ENCODE results near the gene AKAP12. TPM values are rescaled to one million over a fixed set of nuclear protein-coding genes. Genes with fewer than 3 reads are reported as not detected.
A peak's percentile ranks its signal among the peaks of the same experiment; 100 is the strongest.
"Not testable (repeated sequence)": the region's sequence is repeated elsewhere in the genome, so short reads cannot be mapped to it uniquely, and the experiment has no call there.

The AKAP12 gene
- total RNA-seq, 1 donor from 2014 or later, result 15.4 TPM

DNA sequence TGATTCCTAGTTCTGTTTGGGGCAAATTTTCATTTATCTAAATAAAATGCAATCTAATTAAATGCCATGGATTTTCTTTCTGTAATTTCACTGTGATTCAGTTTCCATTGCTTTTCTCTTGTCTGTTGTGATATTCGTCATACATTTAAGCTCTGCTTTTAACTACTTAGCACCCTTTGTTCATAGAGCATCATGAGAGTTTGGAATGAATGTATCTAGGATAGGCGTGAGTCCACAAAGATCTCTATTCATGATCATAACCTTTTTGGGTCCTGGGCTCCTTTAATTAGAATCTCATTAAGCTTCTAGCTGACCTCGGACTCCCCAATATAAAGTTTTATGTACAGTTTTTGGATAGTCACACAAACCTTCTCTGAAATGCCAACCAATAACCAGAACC is 118.7 kb downstream of the AKAP12 start:
- intact Hi-C loops (cut with DNase I), result no loop called here
- DNase-seq (ENCODE audit: low spot score), result no peak

DNA sequence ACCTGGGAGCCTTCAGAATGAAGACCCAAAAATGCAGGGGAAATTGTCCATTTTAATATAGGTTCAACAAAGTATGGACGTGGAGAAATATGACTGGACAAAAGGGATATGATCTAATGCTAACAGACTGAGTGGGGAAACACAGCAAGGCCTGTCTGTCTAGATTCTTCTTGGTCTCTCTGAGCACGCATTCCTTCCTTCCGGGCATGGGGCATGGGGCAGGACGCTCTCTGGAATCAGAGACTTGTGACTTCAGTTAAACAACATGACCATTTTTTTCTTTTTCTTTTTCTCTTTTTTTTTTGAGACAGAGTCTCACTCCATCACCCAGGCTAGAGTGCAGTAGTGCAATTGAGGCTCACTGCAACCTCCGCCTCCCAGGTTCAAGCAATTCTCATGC is 119.7 kb downstream of the AKAP12 start:
- intact Hi-C loops (cut with DNase I), result no loop called here
- DNase-seq (ENCODE audit: low spot score), result no peak

DNA sequence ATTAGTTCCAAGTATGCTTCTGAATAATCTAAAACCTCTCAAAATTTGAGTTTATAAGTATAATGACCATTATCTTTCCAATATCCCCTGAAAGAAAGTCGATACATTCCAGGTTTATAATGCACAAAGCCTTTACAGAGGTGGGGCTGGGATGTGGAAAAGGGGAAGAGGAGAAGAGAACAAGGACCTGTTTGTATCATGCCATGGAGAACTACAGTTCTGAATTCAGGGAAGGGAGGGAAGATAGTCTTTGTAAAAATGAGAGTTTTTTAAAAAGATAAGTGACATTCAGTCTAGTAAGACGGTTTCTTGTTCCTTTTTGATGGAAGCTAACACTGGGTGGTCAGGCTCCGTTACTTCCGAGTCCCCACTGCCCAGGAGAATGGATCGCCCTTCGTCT is 125.5 kb downstream of the AKAP12 start:
- DNase-seq (ENCODE audit: low spot score), result no peak
- intact Hi-C loops (cut with DNase I), result no loop called here

DNA sequence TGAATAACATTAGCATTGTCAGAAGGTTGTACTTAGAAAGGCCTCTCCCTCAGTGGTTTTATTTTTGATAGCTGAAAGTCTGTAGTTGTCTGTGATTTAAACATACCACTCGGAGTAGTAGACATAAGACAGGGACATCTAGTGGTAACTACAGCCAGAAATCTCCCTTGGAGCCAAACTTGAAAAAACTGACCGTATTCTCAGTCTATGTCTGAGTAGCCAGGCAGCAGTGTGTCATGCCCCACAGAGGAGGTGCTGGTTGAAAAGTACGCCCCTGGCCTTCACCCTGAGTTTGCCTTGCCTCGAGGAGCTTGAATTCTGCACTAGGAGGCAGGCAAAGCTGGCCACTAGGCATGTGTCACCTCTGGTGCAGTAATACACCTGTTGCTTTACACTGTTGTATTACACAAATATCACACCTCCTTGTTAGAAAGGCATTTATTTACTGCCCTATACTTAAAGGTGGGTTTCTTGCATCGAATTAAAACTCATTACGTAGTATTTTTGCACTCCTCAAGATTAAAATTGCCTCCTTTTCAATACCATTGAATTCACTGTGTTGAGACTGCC is 130.8 kb downstream of the AKAP12 start:
- no peak for DNase-seq (ENCODE audit: low spot score)
- intact Hi-C loops (cut with DNase I), result no loop called here

DNA sequence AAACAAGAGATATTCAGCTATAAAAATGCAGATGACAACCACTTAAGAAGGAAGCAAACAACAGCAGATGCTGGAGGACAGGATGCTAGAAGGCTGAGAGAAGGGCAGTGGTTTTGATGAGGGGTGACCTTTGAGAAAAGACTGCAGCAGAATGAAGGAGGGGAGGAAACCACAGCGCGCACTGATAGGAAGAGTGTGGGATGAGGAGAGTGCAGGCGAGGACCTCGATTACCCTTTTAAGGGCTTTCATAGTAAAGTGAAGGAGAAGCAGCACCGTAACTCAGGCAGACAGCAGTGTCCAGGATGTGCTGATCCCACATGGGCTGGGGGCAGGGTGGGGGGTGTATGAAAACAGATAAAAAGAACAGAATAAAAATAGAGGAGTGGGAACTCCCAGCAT is 132.4 kb downstream of the AKAP12 start:
- DNase-seq (ENCODE audit: low spot score), result no peak
- intact Hi-C loops (cut with DNase I), result no loop called here

DNA sequence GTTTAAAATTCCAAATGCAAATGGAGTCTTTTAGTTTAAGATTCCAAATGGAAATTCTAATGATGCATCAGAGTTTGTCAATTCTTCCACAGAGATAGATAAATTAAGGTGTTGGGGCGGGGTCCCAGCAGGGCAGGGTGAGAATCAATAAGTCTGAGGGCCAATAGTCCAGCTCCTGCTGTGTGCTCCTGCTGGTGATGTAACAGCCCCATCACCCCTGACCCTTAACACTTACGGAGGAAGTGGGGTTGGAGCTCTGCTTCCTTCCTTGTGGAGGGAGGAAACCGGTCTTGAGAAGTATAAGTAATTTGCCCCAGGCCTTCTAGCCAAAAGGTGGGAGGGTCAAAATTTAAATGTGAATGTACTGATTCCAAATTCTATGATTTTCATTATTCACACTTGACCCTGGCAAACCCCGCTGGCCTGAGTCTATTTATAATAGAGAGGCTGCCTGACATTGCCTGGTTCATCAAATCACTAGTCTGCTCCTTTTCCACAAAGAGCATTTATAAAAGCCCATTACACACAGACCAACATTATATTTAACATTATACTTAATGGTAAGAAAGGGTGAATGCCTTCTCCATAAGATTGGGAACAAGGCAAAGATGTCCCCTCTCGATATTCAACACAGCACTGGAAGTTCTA is 134.4 kb downstream of the AKAP12 start:
- intact Hi-C loops (cut with DNase I), result loop anchor here (1.0 kb wide), 1 partner anchor 16 kb away; no protein-coding TSS in a partner anchor
- DNase-seq (ENCODE audit: low spot score), result peak; percentile 77

DNA sequence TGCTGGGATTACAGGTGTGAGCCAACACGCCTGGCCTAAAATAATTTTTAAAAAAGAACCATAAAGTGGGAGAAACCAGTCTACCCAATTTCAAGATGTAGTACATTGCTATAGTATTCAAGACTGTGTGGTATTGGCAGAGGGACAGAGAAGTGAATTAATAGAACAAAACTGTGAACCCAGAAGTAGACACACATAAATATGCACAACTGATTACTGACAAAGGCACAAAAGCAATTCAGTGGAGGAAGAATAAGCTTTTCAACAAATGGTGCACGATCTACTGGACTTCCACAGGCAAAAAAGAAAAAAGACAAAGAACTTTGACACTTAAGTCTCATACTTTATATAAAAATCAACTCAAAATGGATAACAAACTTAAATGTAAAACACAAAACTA is 136.1 kb downstream of the AKAP12 start:
- intact Hi-C loops (cut with DNase I), result no loop called here
- no peak for DNase-seq (ENCODE audit: low spot score)

DNA sequence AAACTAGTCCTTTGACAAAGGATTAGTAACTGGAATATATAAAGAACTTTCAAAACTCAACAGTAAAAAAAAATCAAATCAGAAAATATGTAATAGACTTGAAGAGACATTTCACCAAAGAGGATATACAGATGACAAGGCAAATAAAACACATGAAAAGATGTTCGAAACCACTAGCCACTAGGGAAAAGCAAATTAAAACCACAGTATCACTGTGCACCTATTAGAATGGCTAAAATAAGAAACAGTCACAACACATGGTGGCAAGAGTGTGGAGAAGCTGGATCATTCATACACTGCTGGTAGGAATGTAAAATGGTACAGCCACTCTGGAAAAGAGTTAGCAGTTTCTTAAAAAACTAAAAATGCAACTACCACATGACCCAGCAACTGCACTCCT is 136.7 kb downstream of the AKAP12 start:
- intact Hi-C loops (cut with DNase I), result no loop called here
- DNase-seq (ENCODE audit: low spot score), result no peak

DNA sequence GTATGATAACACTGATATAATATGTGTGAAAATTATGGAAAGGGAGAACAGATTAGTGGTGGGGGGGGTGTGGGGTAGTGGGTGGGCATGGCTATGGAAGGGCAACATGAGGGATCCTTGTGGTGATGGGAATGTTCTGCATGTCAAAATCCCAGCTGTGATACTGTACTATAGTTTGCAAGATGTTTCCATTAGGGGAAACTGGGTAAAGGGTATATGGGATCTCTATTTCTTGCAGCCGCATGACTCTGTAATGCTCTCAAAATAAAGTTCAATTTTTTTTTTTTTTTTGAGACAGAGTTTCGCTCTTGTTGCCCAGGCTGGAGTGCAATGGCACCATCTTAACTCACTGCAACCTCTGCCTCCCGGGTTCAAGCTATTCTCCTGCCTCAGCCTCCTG is 137.3 kb downstream of the AKAP12 start:
- intact Hi-C loops (cut with DNase I), result no loop called here
- no peak for DNase-seq (ENCODE audit: low spot score)

DNA sequence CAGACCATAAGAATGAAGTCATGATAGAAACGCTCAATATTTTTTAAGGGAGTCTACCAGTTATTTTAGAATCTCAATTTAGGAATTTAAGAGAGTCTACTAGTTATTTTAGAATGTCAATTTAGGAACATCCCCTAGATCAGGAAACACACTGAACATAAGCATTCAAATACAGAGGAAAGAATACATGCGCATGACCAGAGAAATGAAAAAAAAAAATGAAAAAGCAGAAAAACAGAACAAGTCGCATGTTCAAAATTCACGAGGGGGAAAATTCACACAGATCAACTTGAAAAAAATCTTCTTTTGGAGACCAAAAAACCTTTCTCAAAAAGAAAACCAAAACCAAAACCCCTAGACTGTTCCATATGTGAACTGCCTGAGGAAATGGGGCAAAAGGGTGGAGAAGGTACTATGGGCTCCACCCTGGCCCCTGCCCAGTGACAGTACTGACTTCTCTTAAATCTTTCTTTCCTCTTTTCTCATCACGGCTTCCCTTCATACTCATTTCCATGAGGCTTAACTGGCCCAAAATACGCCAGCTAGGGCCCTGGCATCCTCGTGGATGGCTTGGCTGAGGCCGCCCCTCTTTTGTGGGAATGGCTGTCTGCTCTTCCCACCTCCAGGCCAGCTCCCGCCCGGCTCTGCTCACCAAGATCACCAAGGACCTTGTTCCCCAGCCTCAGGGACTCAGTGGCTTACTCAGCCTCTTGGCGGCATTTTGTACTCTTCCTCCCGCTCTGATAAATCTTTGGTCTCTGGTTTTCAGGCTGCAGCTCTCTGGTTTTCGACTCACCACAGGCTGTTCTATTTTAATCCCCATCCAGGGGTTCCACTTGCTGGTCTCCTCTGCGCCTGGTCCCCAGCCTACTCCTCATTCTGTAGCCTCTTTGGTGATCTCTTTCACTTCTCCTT is 140.4 kb downstream of the AKAP12 start:
- intact Hi-C loops (cut with DNase I), result no loop called here
- DNase-seq (ENCODE audit: low spot score), result no peak

DNA sequence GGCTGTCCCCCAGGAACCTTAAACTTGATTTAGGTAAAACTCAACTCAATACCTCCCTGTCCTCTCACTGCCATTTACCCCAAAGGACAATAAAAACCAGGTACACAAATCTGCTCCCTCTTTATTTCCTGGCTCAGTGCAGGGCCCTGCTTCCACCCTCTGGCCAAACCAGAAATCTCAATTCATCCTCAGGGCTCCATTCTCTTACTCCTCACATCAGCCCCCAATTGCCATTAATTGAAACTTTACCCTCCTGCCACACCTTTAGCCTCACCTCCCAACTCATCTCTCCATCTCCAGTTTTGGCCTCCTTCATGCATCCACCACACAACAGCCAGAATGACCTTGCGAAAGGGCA is 141.1 kb downstream of the AKAP12 start:
- intact Hi-C loops (cut with DNase I), result no loop called here

DNA sequence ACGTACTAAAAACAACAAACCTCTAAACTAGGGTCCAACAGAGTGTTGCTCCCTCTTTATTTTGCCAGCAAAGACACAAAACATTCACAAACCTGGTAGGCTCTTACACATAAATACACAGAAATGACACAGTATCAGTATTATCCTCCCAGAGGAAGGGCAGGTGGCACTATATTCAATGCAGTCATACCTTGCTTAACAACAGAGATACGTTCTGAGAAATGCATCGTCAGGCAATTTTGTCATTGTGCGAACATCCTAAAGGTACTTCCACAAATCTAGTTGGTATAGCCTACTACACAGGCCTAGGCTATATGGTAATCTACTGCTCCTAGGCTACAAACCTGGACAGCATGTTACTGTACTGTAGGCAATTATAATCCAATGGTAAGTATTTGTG is 142.0 kb downstream of the AKAP12 start:
- DNase-seq (ENCODE audit: low spot score), result no peak
- intact Hi-C loops (cut with DNase I), result no loop called here

More for the DNA sequence above, 141.1 kb downstream of the AKAP12 start:
- DNase-seq (ENCODE audit: low spot score), result no peak

DNA sequence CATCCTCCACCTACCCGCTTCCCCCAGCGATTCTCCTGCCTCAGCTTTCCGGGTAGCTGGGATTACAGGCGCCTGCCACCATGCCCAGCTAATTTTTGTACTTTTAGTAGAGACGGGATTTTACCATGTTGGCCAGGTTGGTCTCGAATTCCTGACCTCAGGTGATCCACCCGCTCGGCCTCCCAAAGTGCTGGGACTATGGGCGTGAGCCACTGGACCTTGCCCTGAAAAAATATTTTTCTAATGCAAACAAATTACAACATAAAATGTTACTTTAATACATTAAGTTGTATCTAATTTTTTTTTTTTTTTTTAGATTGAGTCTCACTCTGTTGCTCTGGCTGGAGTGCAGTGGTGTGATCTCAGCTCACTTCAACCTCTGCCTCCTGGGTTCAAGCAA is 142.9 kb downstream of the AKAP12 start:
- DNase-seq (ENCODE audit: low spot score); intact Hi-C loops (cut with DNase I): not testable (repeated sequence)

DNA sequence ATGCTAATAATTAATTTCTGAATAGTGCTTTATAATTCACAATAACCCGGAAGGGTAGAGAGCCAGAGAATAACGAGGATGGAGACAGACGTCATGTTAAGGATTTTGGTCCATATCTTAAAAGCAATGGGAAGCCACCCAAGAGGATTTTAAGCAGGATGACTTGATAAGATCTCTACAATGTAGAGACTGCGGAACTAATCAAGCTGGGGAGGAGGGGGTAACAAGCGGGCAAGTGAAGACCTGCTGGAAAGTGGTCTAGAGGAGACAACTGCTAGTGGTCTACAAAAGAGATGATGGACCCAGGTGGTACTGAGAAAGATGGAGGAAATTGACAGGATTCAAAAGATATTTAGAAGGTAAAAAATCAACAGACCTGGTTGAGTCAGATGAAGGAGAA is 144.4 kb downstream of the AKAP12 start:
- intact Hi-C loops (cut with DNase I), result no loop called here
- DNase-seq (ENCODE audit: low spot score), result no peak

DNA sequence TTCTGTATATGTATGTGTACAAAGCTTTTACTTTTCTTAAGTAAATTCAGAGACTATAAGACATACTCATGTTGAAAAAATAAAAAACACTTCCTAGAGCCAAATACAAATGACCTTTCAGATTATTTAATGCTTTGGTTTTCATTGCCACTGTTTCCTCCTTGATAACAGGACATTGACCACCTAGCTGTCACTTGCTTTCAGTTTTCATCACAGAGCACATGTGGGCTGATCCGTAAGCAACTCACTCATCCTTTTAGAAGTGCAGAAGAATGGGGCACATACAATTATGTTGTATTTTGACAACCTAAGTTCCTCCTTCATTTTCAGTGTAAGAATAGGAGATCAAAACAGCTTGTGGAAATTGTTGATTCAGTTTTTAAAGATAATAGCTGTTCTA is 145.4 kb downstream of the AKAP12 start:
- intact Hi-C loops (cut with DNase I), result no loop called here
- DNase-seq (ENCODE audit: low spot score), result no peak

DNA sequence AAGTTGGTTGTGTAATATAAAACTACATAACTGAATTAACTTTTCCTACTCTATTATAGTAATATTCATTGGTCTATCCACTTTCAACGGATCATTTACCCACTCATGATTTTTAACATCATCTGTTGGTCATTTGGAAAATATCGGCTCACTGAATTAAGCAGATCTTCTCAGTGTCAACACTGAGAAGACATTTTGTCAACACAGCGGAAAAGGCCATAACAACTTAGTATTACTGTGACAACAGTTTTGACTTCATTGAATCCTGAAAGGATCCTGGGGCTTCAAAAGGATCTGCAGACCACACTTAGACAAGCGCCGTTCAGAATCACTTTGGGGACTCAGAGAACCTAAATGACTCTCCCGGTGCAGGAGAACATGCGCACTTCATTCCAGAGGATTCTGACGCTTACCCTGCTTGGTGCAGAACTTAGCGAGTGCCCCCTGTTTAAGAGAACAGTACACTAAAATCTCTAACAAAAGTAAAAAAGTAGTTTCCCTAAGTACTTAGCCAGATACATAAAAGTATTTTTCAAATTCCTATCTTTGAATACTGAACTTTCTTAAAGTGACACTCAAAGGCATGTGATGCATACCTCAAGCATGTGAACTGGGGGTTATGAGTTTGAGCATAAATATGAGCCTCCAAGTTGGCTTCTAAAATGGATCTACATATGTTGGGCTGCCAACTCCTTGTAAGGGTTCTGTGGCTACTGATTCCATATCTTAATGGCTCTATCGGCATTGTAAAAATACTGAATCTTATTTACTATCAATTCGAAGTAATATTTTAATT is 147.6 kb downstream of the AKAP12 start:
- intact Hi-C loops (cut with DNase I), result no loop called here
- DNase-seq (ENCODE audit: low spot score), result no peak

DNA sequence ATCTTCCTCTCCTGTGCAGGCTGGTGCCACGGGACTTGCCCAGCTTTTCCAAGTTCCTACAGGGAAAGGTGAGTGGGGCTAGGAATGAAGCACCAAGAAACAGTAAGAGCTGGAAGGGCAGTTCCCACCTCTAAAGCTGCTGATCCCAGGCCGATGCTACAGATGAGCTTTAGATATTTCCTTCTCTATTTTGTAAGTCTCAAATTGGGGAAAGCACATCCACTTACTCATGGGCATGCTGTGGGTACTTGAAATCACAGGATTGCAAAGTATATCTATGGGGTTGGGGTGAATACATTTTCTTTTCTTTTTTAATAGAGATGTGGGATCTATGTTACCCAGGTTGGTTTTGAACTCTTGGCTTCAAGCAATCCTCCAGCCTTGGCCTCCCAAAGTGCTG is 148.5 kb downstream of the AKAP12 start:
- no peak for DNase-seq (ENCODE audit: low spot score)
- intact Hi-C loops (cut with DNase I), result no loop called here

DNA sequence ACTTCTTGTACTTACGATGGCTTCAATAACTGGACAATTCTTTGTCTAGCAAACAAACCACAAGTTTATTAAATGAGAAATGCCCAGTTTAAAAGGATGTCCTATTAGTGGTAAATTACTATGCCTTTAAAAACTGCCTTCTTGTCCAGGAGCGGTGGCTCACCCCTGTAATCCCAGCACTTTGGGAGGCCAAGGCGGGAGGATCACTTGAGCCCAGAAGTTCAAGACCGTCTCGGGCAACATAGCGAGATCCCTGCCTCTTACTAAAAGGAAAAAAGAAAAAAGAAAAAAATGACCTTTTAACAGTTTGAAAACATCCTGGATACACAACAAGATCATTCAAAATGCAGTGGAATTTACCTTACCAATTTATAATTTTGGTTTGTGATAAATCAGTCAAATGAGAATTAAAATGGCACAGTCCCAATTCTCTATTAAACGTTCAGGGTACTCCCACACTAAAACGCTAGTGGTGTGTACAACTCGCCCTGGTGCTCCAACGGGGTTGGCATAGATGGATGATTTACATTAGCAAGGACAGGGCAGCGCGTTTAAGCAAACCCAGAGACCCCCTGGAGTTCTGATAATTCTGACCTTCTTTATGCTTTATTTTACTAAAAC is 149.3 kb downstream of the AKAP12 start:
- no peak for DNase-seq (ENCODE audit: low spot score)
- intact Hi-C loops (cut with DNase I), result no loop called here

DNA sequence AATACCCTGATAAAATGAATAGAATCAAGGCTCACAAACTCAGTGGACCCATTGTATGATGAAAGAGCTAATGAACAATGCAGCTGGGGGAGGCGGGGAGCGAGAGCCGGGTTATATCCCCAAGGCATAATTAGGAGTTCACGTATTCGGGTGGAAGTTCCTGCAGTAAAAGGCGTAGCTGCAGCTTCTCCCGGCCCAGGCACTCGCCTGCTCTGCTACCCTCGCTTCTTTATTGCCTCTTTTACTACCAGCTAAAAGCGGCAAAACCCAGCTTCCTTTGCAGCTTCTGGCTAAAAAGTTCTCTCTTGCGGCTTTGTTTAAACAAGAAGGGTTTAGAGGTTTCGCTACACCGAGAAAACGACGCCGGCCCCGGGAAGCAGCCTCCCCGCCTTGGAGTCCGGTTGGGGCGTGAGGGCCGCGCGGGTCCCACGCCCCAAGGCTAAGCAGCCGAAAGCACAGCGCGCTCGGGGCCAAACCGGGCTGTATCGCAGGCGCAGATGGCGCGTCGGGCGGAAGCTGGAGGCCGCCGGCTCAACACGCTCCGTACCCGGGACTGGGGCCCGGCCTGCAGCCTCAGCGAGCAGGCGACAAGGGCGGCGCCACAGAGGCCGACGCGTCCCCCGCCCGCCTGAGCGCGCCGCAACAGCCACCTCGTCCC is 150.0 kb downstream of the AKAP12 start:
- DNase-seq (ENCODE audit: low spot score), result peak; percentile 84
- intact Hi-C loops (cut with DNase I), result loop anchor here (1.0 kb wide), 2 partner anchors 15 to 63 kb away; partner anchors contain the start of gene RMND1

All from cardiac septum (tissue), 1 donor.